ENCODE measurements around the gene PACS1.
A peak's percentile ranks its signal among the peaks of the same experiment; 100 is the strongest.

PACS1 gene

DNA sequence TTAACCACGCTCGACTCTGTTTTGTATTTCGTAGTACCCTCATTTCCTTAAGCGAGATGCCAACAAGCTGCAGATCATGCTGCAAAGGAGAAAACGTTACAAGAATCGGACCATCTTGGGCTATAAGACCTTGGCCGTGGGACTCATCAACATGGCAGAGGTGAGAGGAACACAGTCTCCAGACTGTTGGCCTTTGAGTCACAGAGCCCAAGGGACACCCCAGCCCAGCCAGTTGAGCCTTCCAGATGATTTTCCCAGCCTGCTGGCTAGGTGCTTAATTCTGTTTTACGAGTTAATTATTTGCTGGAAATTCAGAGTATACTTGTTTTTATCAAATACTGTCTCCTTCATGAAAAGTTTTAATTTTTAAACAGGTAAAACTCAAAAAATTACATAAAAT, 141.0 kb downstream of the PACS1 start:
- no peaks in the 10 kb centered on the region for H3K36me3 ChIP-seq (ENCODE audit: control insufficient read depth, insufficient read depth, low read length)
- no CpG with 5 or more reads among the region's 8 CpGs for WGBS (ENCODE audit: insufficient coverage, insufficient read length)
- no peaks in the 10 kb centered on the region for H3K27me3 ChIP-seq (ENCODE audit: control insufficient read depth, insufficient read depth, low read length)
- no peaks in the 10 kb centered on the region for H3K4me1 ChIP-seq (ENCODE audit: control insufficient read depth, insufficient read depth, low read length)
- no peak overlapping the region for H3K27ac ChIP-seq (ENCODE audit: low read length)
- DNase-seq (ENCODE audit: low read depth, low spot score), result no peak
- no peaks in the 10 kb centered on the region for H3K9me3 ChIP-seq (ENCODE audit: control insufficient read depth, insufficient read depth, low read length)
- no peak overlapping the region for H3K4me3 ChIP-seq (ENCODE audit: low read length)

GRCh38 chr11:66216911-66217310, 146.8 kb downstream of the PACS1 start:
- no CpG with 5 or more reads among the region's 6 CpGs for WGBS (ENCODE audit: insufficient coverage, insufficient read length)
- no peak for DNase-seq (ENCODE audit: low read depth, low spot score)
- H3K27me3 ChIP-seq (ENCODE audit: control insufficient read depth, insufficient read depth, low read length), result no peaks in the 10 kb centered on the region
- no peak overlapping the region for H3K4me3 ChIP-seq (ENCODE audit: low read length)
- no peaks in the 10 kb centered on the region for H3K9me3 ChIP-seq (ENCODE audit: control insufficient read depth, insufficient read depth, low read length)
- no peak overlapping the region for H3K27ac ChIP-seq (ENCODE audit: low read length)
- no peaks in the 10 kb centered on the region for H3K4me1 ChIP-seq (ENCODE audit: control insufficient read depth, insufficient read depth, low read length)
- 0 out of 2 replicates have a peak, but pooled peaks cover 5% of the 10 kb centered on the region for H3K36me3 ChIP-seq (ENCODE audit: control insufficient read depth, insufficient read depth, low read length)

DNA sequence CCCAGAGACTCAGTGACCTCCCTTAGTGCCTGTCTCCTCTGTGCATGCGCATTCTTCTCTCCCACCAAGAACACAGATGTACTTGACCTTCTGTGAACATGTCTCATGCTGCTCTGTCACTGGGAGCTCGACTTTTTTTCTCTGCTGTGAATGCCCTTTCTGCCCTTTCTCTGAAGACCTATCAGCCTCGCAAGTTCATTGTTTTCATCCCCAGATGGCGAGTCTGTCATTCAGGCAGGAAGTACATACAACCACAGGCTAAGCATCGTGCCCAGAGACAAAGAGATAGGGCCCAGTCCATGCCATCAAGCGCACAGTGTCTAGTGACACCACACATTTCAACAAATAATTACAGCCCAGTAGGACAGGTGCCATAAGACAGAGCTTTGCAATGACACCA, 148.0 kb downstream of the PACS1 start:
- Histone ChIP-seq H3K36me3 (ENCODE audit: control insufficient read depth, insufficient read depth, low read length) (0 out of 2 replicates have a peak, but pooled peaks cover 5% of the 10 kb centered on the region), H3K9me3 (ENCODE audit: control insufficient read depth, insufficient read depth, low read length) (no peaks in the 10 kb centered on the region), H3K4me1 (ENCODE audit: control insufficient read depth, insufficient read depth, low read length) (peaks cover 2% of the 10 kb centered on the region; the same call in 1 of the 2 replicates), H3K27me3 (ENCODE audit: control insufficient read depth, insufficient read depth, low read length) (no peaks in the 10 kb centered on the region), H3K27ac (ENCODE audit: low read length) (no peak overlapping the region), H3K4me3 (ENCODE audit: low read length) (no peak overlapping the region)
- DNase-seq (ENCODE audit: low read depth, low spot score), result no peak
- no CpG with 5 or more reads among the region's 6 CpGs for WGBS (ENCODE audit: insufficient coverage, insufficient read length)

GRCh38 chr11:66218846-66219620, 149.0 kb downstream of the PACS1 start:
- H3K9me3 ChIP-seq (ENCODE audit: control insufficient read depth, insufficient read depth, low read length), result no peaks in the 10 kb centered on the region
- H3K27ac ChIP-seq (ENCODE audit: low read length), result no peak overlapping the region
- DNase-seq (ENCODE audit: low read depth, low spot score), result no peak
- peaks cover 2% of the 10 kb centered on the region; the same call in 1 of the 2 replicates for H3K4me1 ChIP-seq (ENCODE audit: control insufficient read depth, insufficient read depth, low read length)
- H3K36me3 ChIP-seq (ENCODE audit: control insufficient read depth, insufficient read depth, low read length), result 0 out of 2 replicates have a peak, but pooled peaks cover 5% of the 10 kb centered on the region
- no peaks in the 10 kb centered on the region for H3K27me3 ChIP-seq (ENCODE audit: control insufficient read depth, insufficient read depth, low read length)
- WGBS (ENCODE audit: insufficient coverage, insufficient read length), result no CpG with 5 or more reads among the region's 18 CpGs
- H3K4me3 ChIP-seq (ENCODE audit: low read length), result no peak overlapping the region

DNA sequence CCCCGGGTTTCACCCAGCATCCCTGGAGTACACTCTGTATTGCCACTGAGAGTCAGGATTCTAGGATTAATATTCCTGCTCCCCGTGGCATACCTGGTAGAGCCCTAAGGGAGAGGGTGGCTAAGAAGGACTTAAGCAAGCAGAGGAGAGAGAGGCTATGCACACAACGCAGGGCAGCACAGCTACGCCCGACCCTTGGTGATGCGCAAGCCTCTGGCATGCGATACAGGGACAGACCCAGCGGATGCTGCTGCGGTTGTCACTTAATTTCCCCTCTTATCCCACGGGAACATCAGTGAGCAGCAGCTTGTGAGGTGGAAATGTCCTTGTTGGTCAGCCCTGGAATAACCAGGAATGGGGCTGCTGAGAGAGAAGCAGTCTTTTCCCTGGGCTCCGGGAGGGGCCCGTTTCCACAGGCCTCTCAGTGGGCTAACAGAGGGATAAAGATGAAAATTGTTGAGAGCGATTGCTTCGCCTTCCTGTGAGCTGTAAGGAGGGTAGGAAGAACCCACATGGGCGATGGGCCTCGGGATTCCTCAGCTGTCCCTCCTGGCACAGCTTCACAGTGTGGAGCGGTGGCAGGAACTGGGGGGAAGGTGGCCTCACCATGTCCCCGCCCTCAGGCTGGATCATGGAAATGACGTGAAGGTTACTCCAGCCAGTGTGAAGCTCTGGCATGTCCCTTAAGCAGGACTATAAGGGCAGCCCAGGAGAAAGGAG, 149.9 kb downstream of the PACS1 start:
- H3K27me3 ChIP-seq (ENCODE audit: control insufficient read depth, insufficient read depth, low read length), result no peaks in the 10 kb centered on the region
- H3K4me1 ChIP-seq (ENCODE audit: control insufficient read depth, insufficient read depth, low read length), result peaks cover 2% of the 10 kb centered on the region; the same call in 1 of the 2 replicates
- DNase-seq (ENCODE audit: low read depth, low spot score), result no peak
- no peaks in the 10 kb centered on the region for H3K9me3 ChIP-seq (ENCODE audit: control insufficient read depth, insufficient read depth, low read length)
- H3K36me3 ChIP-seq (ENCODE audit: control insufficient read depth, insufficient read depth, low read length), result 0 out of 2 replicates have a peak, but pooled peaks cover 5% of the 10 kb centered on the region
- no peak overlapping the region for H3K4me3 ChIP-seq (ENCODE audit: low read length)
- WGBS (ENCODE audit: insufficient coverage, insufficient read length), result no CpG with 5 or more reads among the region's 19 CpGs
- H3K27ac ChIP-seq (ENCODE audit: low read length), result no peak overlapping the region

DNA sequence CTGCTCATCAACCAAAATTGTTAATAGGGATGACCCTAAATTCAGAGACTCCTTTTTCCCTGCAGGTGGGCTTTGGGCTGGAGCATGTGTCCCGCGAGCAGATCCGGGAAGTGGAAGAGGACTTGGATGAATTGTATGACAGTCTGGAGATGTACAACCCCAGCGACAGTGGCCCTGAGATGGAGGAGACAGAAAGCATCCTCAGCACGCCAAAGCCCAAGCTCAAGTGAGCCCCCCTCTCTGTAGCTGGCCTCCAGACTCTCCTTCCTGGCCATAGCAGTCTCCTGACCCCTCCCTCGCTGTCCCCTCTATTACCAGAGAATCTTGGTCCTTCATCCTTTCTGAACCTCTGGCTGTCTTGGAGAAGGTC, 150.5 kb downstream of the PACS1 start:
- DNase-seq (ENCODE audit: low read depth, low spot score), result no peak
- Histone ChIP-seq H3K36me3 (ENCODE audit: control insufficient read depth, insufficient read depth, low read length) (0 out of 2 replicates have a peak, but pooled peaks cover 5% of the 10 kb centered on the region), H3K4me3 (ENCODE audit: low read length) (no peak overlapping the region), H3K9me3 (ENCODE audit: control insufficient read depth, insufficient read depth, low read length) (no peaks in the 10 kb centered on the region), H3K27me3 (ENCODE audit: control insufficient read depth, insufficient read depth, low read length) (no peaks in the 10 kb centered on the region), H3K27ac (ENCODE audit: low read length) (no peak overlapping the region), H3K4me1 (ENCODE audit: control insufficient read depth, insufficient read depth, low read length) (peaks cover 2% of the 10 kb centered on the region; the same call in 1 of the 2 replicates)
- WGBS (ENCODE audit: insufficient coverage, insufficient read length), result no CpG with 5 or more reads among the region's 6 CpGs

- no peak overlapping the region for H3K4me3 ChIP-seq (ENCODE audit: low read length)
- no peak for DNase-seq (ENCODE audit: low read depth, low spot score)
- peaks cover 2% of the 10 kb centered on the region; the same call in 1 of the 2 replicates for H3K4me1 ChIP-seq (ENCODE audit: control insufficient read depth, insufficient read depth, low read length)
- H3K27me3 ChIP-seq (ENCODE audit: control insufficient read depth, insufficient read depth, low read length), result no peaks in the 10 kb centered on the region
- no peaks in the 10 kb centered on the region for H3K9me3 ChIP-seq (ENCODE audit: control insufficient read depth, insufficient read depth, low read length)
- H3K36me3 ChIP-seq (ENCODE audit: control insufficient read depth, insufficient read depth, low read length), result 0 out of 2 replicates have a peak, but pooled peaks cover 5% of the 10 kb centered on the region
- no CpG with 5 or more reads among the region's 13 CpGs for WGBS (ENCODE audit: insufficient coverage, insufficient read length)
- H3K27ac ChIP-seq (ENCODE audit: low read length), result no peak overlapping the region
These were observed 150.9 kb downstream of the PACS1 start for GRCh38 chr11:66221012-66221411.

DNA sequence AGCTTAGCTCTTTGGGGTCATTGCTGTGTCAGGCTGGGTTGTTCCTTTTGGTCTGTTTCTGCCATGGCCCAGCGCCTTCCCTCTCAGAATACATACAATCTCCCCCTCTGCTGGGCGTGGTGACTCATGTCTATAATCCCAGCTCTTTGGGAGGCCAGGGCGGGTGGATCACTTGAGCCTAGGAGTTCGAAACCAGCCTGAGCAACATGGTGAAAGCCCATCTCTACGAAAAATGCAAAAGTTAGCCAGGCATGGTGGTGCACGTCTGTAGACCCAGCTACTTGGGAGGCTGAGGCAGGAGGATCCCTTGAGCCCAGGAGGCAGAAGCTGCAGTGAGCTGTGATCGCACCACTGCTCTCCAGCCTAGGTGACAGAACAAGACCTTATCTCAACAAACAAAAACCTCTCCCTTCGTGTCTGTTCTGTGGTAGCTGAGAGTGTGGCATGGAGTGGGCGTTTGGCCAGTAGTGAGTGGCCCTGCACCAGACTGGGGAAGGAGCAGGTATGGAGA, 151.7 kb downstream of the PACS1 start:
- WGBS (ENCODE audit: insufficient coverage, insufficient read length), result no CpG with 5 or more reads among the region's 9 CpGs
- DNase-seq (ENCODE audit: low read depth, low spot score), result no peak
- Histone ChIP-seq H3K9me3 (ENCODE audit: control insufficient read depth, insufficient read depth, low read length) (no peaks in the 10 kb centered on the region), H3K27ac (ENCODE audit: low read length) (no peak overlapping the region), H3K36me3 (ENCODE audit: control insufficient read depth, insufficient read depth, low read length) (0 out of 2 replicates have a peak, but pooled peaks cover 5% of the 10 kb centered on the region), H3K4me1 (ENCODE audit: control insufficient read depth, insufficient read depth, low read length) (peaks cover 2% of the 10 kb centered on the region; the same call in 1 of the 2 replicates), H3K27me3 (ENCODE audit: control insufficient read depth, insufficient read depth, low read length) (no peaks in the 10 kb centered on the region), H3K4me3 (ENCODE audit: low read length) (no peak overlapping the region)

DNA sequence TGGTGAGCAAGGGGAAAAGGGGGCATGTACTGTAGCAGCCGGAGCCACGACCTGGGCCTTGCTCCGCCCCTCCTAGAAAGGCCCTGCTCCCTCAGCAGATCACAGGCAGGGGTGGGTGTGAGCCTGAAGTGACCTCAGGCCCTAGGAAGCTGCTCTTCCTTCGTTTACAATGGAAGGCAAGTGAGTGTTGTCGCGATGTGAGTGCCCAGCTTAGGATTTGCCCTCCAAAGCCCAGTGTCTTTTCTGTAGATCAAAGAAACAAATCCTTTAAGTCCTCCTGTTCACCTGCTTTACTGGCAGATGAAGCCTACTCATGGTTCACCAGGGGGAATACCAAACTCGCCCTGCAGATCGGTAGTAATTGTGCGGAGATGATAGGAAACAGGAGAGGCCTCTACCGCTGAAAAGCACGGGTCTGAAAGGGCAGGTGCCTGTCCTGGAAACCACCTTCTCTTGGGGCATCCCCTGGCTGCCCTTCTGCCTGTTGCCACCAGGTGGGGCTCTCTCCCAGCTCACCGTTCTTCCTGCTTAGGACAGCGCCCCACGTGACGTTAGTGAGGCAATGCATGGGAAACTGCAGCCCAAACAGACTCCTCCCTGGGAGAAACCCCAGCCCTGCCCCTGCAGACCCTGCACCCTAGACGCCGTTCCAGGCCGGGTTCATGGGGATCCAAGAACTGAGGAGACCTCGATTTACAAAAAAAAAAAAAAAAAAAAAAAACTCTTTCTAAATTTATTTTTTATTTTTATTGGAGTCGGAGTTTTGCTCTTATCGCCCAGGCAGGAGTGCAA, 152.5 kb downstream of the PACS1 start:
- peak; percentile 93 for DNase-seq (ENCODE audit: low read depth, low spot score)
- Histone ChIP-seq H3K9me3 (ENCODE audit: control insufficient read depth, insufficient read depth, low read length) (no peaks in the 10 kb centered on the region), H3K27ac (ENCODE audit: low read length) (no peak overlapping the region), H3K4me1 (ENCODE audit: control insufficient read depth, insufficient read depth, low read length) (peaks cover 2% of the 10 kb centered on the region; the same call in 1 of the 2 replicates), H3K27me3 (ENCODE audit: control insufficient read depth, insufficient read depth, low read length) (no peaks in the 10 kb centered on the region), H3K4me3 (ENCODE audit: low read length) (no peak overlapping the region), H3K36me3 (ENCODE audit: control insufficient read depth, insufficient read depth, low read length) (0 out of 2 replicates have a peak, but pooled peaks cover 5% of the 10 kb centered on the region)
- WGBS (ENCODE audit: insufficient coverage, insufficient read length), result no CpG with 5 or more reads among the region's 21 CpGs
